ENCODE results near the gene PRDM16.

PRDM16 gene

GRCh38 chr1:3170561-3171453 lies 101.8 kb downstream of the PRDM16 start:
- no peak for DNase-seq

- no peak for DNase-seq
Observed at GRCh38 chr1:3171761-3172160, 102.8 kb downstream of the PRDM16 start.

- DNase-seq: no peak
Observed at GRCh38 chr1:3172431-3173380, 103.7 kb downstream of the PRDM16 start.

- no peak for DNase-seq
Observed at GRCh38 chr1:3173381-3173980, 104.5 kb downstream of the PRDM16 start.

- no peak for DNase-seq
Observed at GRCh38 chr1:3174487-3175247, 105.7 kb downstream of the PRDM16 start.

- DNase-seq: no peak
Observed at GRCh38 chr1:3175486-3175885, 106.5 kb downstream of the PRDM16 start.

GRCh38 chr1:3176028-3176427 lies 107.0 kb downstream of the PRDM16 start:
- no peak for DNase-seq

GRCh38 chr1:3176820-3177219 lies 107.8 kb downstream of the PRDM16 start:
- no peak for DNase-seq

GRCh38 chr1:3178279-3178678 lies 109.3 kb downstream of the PRDM16 start:
- DNase-seq: no peak

GRCh38 chr1:3179471-3179870 lies 110.5 kb downstream of the PRDM16 start:
- DNase-seq: no peak

GRCh38 chr1:3180915-3181314 lies 111.9 kb downstream of the PRDM16 start:
- DNase-seq: no peak

- no peak for DNase-seq
Observed at GRCh38 chr1:3181956-3182355, 113.0 kb downstream of the PRDM16 start.

- no peak for DNase-seq
Observed at GRCh38 chr1:3183411-3183810, 114.4 kb downstream of the PRDM16 start.

GRCh38 chr1:3183813-3184212 lies 114.8 kb downstream of the PRDM16 start:
- DNase-seq: no peak

- no peak for DNase-seq
Observed at GRCh38 chr1:3184666-3185065, 115.7 kb downstream of the PRDM16 start.

- DNase-seq: no peak
Observed at GRCh38 chr1:3185896-3186525, 117.0 kb downstream of the PRDM16 start.

- no peak for DNase-seq
Observed at GRCh38 chr1:3186526-3186921, 117.5 kb downstream of the PRDM16 start.

GRCh38 chr1:3187415-3188149 lies 118.6 kb downstream of the PRDM16 start:
- DNase-seq: no peak

- no peak for DNase-seq
Observed at GRCh38 chr1:3188150-3188971, 119.4 kb downstream of the PRDM16 start.
